ENCODE results near the gene ADGRL3. TPM values are rescaled to one million over a fixed set of nuclear protein-coding genes. Genes with fewer than 3 reads are reported as not detected.

Gene ADGRL3
- total and polyA plus RNA-seq, 9 donors = 0.88 to 9.5 (median 2.5) TPM

- WGBS, 3 donors = 59 to 80% (median 75%) methylated on average over 1 of the region's 1 CpG
- TF ChIP-seq EP300 (IDR thresholded peaks at IDR 0.05) (no peak), CTCF (IDR thresholded peaks at IDR 0.05) (no peak), POLR2A (IDR thresholded peaks at IDR 0.05) (no peak)
- no peak for DNase-seq
- Histone ChIP-seq H3K9me3 (no peaks in the 10 kb centered on the region), H3K4me3 (no peak overlapping the region), H3K4me1 (ENCODE audit: insufficient read depth) (no peaks in the 10 kb centered on the region), H3K27ac (no peak overlapping the region), H3K27me3 (no peaks in the 10 kb centered on the region), H3K36me3 (no peaks in the 10 kb centered on the region)
- intact Hi-C loops (cut with DNase I) = no loop called here
Measured at GRCh38 chr4:61521451-61521850, 321.3 kb downstream of the ADGRL3 start.

- Histone ChIP-seq H3K36me3 (no peaks in the 10 kb centered on the region), H3K9me3 (no peaks in the 10 kb centered on the region), H3K4me3 (no peak overlapping the region), H3K4me1 (ENCODE audit: insufficient read depth) (no peaks in the 10 kb centered on the region), H3K27me3 (no peaks in the 10 kb centered on the region), H3K27ac (no peak overlapping the region)
- WGBS, 3 donors = 88 to 97% (median 92%) methylated on average over 2 of the region's 2 CpGs
- no peak for DNase-seq
- intact Hi-C loops (cut with DNase I) = no loop called here
- TF ChIP-seq EP300 (IDR thresholded peaks at IDR 0.05) = no peak
- no peak for TF ChIP-seq CTCF (IDR thresholded peaks at IDR 0.05)
- no peak for TF ChIP-seq POLR2A (IDR thresholded peaks at IDR 0.05)
Measured at GRCh38 chr4:61522312-61522711, 322.2 kb downstream of the ADGRL3 start.

- Histone ChIP-seq H3K36me3 (no peaks in the 10 kb centered on the region), H3K9me3 (no peaks in the 10 kb centered on the region), H3K4me3 (no peak overlapping the region), H3K27me3 (no peaks in the 10 kb centered on the region), H3K27ac (no peak overlapping the region), H3K4me1 (ENCODE audit: insufficient read depth) (no peaks in the 10 kb centered on the region)
- WGBS, 3 donors = 85 to 88% (median 88%) methylated on average over 4 of the region's 4 CpGs
- no peak for DNase-seq
- TF ChIP-seq EP300 (IDR thresholded peaks at IDR 0.05) (no peak), CTCF (IDR thresholded peaks at IDR 0.05) (no peak), POLR2A (IDR thresholded peaks at IDR 0.05) (no peak)
- intact Hi-C loops (cut with DNase I) = no loop called here
Measured at GRCh38 chr4:61527888-61528287, 327.8 kb downstream of the ADGRL3 start.

GRCh38 chr4:61528595-61528994 lies 328.5 kb downstream of the ADGRL3 start:
- 96 to 100% (median 97%) methylated on average over 1 of the region's 1 CpG for WGBS, 3 donors
- H3K27ac ChIP-seq = no peak overlapping the region
- no peaks in the 10 kb centered on the region for H3K9me3 ChIP-seq
- intact Hi-C loops (cut with DNase I) = no loop called here
- no peak for TF ChIP-seq EP300 (IDR thresholded peaks at IDR 0.05)
- no peak for DNase-seq
- no peak overlapping the region for H3K4me3 ChIP-seq
- H3K27me3 ChIP-seq = no peaks in the 10 kb centered on the region
- H3K36me3 ChIP-seq = no peaks in the 10 kb centered on the region
- H3K4me1 ChIP-seq (ENCODE audit: insufficient read depth) = no peaks in the 10 kb centered on the region

- TF ChIP-seq POLR2A (IDR thresholded peaks at IDR 0.05) = no peak
- no peak for TF ChIP-seq CTCF (IDR thresholded peaks at IDR 0.05)
- TF ChIP-seq EP300 (IDR thresholded peaks at IDR 0.05) = no peak
- H3K4me1 ChIP-seq (ENCODE audit: insufficient read depth) = no peaks in the 10 kb centered on the region
- DNase-seq = no peak
- no peaks in the 10 kb centered on the region for H3K27me3 ChIP-seq
- H3K9me3 ChIP-seq = no peaks in the 10 kb centered on the region
- intact Hi-C loops (cut with DNase I) = no loop called here
- no peak overlapping the region for H3K27ac ChIP-seq
- WGBS, 3 donors = 94 to 97% (median 95%) methylated on average over 5 of the region's 5 CpGs
- H3K4me3 ChIP-seq = no peak overlapping the region
- H3K36me3 ChIP-seq = no peaks in the 10 kb centered on the region
Measured at GRCh38 chr4:61531188-61531587, 331.1 kb downstream of the ADGRL3 start.
